Breast epithelium (tissue), 3 donors: ENCODE data around the gene PKNOX2.

Experiments used
- CTCF ChIP-seq, 3 donors: fragments of 450-650 bp; IDR thresholded peaks; one replicate each; pipeline ENCODE4 v1.5.1; 2016 to 2017; ENCODE audit warnings: antibody characterized with exemption in 3 of 3, mild to moderate bottlenecking in 3 of 3, moderate library complexity in 3 of 3
- POLR2A ChIP-seq: fragments of 450-650 bp; IDR thresholded peaks from one replicate; pipeline ENCODE4 v1.6.1; 2016; ENCODE audit warnings: antibody characterized with exemption, mild to moderate bottlenecking, moderate library complexity
- POLR2AphosphoS5 ChIP-seq, 3 donors: sonication (generic); formaldehyde crosslinking; IDR thresholded peaks; one replicate each; pipeline ENCODE4 v1.6.1; 2017; ENCODE audit warnings: antibody characterized with exemption in 3 of 3

- TF ChIP-seq CTCF (IDR thresholded peaks at IDR 0.05): no peak
- no peak for TF ChIP-seq POLR2AphosphoS5 (IDR thresholded peaks at IDR 0.05)
- no peak for TF ChIP-seq POLR2A
Observed at GRCh38 chr11:125358254-125358840, 193.8 kb downstream of the PKNOX2 start.
